GM12873 (cell line): ENCODE measurements around the gene SMTN.

Experiments used
- CTCF ChIP-seq: IDR thresholded peaks from 2 replicates; pipeline ENCODE4 v1.5.1; 2012; ENCODE audit warnings: low read depth, mild to moderate bottlenecking, moderate library complexity, low read length, control low read depth; ENCODE audit not compliant: insufficient read depth; ENCODE audit errors: missing control alignments

Gene SMTN

GRCh38 chr22:31122196-31122531 is 41.0 kb downstream of the SMTN start:
- no peak for TF ChIP-seq CTCF

GRCh38 chr22:31122532-31123291 is 41.6 kb downstream of the SMTN start, which contains the start of gene INPP5J:
Gene INPP5J, plus strand, starts transcription at chr22:31122966. Its CDS starts 49 bp downstream, at chr22:31123015.
- no peak for TF ChIP-seq CTCF

GRCh38 chr22:31123292-31123602 is 42.1 kb downstream of the SMTN start:
- TF ChIP-seq CTCF = no peak

GRCh38 chr22:31124290-31124689 is 43.2 kb downstream of the SMTN start:
- TF ChIP-seq CTCF = no peak

- no peak for TF ChIP-seq CTCF
These were observed 43.8 kb downstream of the SMTN start for GRCh38 chr22:31124811-31125465.

- no peak for TF ChIP-seq CTCF
These were observed 44.5 kb downstream of the SMTN start for GRCh38 chr22:31125521-31126117.

- TF ChIP-seq CTCF = no peak
These were observed 45.2 kb downstream of the SMTN start for GRCh38 chr22:31126128-31126868.
